Activated naive CD8-positive, alpha-beta T cell treated with anti-CD3 and anti-CD28 coated beads, Interleukin-2, amount 10 ng/mL, durations not matched to agents 7 days and 5 days (primary cell): Measurements from ENCODE around the gene CHCHD6. TPM values are rescaled to one million over a fixed set of nuclear protein-coding genes. Genes with fewer than 3 reads are reported as not detected.
"Not testable (repeated sequence)": the region's sequence is repeated elsewhere in the genome, so short reads cannot be mapped to it uniquely, and the experiment has no call there.

Experiments
- ATAC-seq: fragments of 150-1000 bp; cut with Tn5 transposase; one replicate; pipeline ENCODE4 v1.10.0; 2021; ENCODE audit warnings: low read depth, moderate library complexity
- POLR2A ChIA-PET: fragments of 350-600 bp; sonication (Branson Sonifier 250); formaldehyde crosslinking; loops from one replicate; lab custom pipeline; 2021; ENCODE audit warnings: antibody characterized with exemption; lab: Charles Lee
- DNase-seq: peaks from one replicate; pipeline ENCODE4 v3.0.0; 2021
- H3K27ac Mint-ChIP-seq: one replicate; pipeline ENCODE4 v1.8.0; 2022; ENCODE audit warnings: mild to moderate bottlenecking, mixed read lengths
- H3K27me3 Mint-ChIP-seq: one replicate; pipeline ENCODE4 v1.8.0; 2022; ENCODE audit warnings: mild to moderate bottlenecking, moderate library complexity, mixed read lengths
- H3K36me3 Mint-ChIP-seq: one replicate; pipeline ENCODE4 v1.8.0; 2021; ENCODE audit warnings: mild to moderate bottlenecking, mixed read lengths
- H3K4me1 Mint-ChIP-seq: one replicate; pipeline ENCODE4 v1.8.0; 2021; ENCODE audit warnings: mixed read lengths
- H3K4me3 Mint-ChIP-seq: one replicate; pipeline ENCODE4 v1.8.0; 2022; ENCODE audit warnings: mild to moderate bottlenecking, moderate library complexity, mixed read lengths
- H3K9me3 Mint-ChIP-seq: one replicate; pipeline ENCODE4 v1.8.0; 2021; ENCODE audit warnings: mixed read lengths
- total RNA-seq, 2 experiments: library from RNA; stranded (reverse); gene quantifications; one replicate each; pipeline ENCODE4 v1.2.3, GENCODE V29; 2021

CHCHD6 gene
- total RNA-seq, 2 experiments from 2014 or later = 5.6 to 7.8 TPM

DNA sequence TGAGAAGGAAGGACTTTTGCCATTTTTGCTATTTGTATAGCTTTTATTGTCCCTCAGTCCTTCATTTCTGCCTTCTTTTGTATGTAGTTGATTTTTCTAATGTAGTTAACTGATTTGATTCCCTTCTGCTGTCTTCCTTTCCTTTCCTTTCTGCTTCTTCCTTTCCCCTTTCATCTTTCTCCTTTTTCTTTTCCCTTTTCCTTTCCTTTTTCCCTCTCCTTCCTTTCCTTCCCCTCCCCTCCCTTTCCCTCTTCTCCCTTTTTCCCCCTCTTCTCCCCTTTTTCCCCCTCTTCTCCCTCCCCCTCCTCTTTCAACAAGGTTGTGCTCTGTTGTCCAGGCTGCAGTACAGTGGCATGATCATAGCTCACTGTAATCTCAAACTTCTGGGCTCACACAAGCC, 59.0 kb downstream of the CHCHD6 start:
- Mint-ChIP-seq H3K4me1 (peaks cover 3% of the 10 kb centered on the region), H3K9me3 (peaks cover 6% of the 10 kb centered on the region), H3K27ac (no peak overlapping the region), H3K27me3 (no peaks in the 10 kb centered on the region), H3K36me3 (peaks cover 10% of the 10 kb centered on the region), H3K4me3 (no peak overlapping the region)
- DNase-seq = no peak
- ATAC-seq = no peak
- POLR2A ChIA-PET = no interaction called here

DNA sequence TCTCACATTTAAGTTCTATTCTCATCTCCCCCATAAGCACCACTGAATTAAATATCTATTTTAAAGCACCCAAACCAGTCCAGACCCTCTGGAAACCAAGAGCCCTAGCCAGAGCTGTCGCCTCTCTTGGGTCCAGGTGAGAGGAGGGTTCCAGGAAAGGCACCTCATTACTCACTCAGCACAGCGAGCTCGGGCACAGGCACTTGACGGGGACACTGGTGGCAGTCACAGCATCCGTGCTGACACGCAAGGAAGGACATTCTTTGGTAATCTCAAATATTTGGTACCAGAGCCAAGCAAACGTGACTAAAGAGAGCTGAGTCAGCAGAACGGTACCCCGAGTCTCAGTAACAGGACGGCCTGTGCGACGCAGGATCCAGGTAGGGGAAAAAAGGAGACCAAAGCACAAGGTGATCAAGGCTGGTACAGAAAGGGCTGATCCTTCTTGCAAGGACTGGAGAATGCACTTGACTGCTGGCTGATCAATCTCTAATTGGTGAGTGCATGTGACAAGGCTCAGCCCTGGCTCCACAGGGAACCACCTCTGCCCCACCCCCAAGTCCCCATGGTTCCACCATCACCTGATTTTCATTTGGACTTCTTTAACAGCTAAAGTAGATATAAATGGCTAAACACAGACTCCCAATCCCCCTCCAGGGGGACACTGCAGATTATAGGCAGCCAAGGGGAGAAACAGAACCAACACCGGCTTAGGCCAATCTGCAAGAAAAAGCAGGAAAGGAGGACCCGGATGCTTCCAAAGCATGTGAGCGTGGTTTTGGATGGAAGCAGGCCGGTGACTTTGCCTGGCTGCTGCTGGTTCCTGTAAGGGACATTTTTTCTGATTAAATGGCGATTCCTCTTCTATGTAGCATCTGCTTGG, 61.4 kb downstream of the CHCHD6 start:
- POLR2A ChIA-PET = no interaction called here
- H3K36me3 Mint-ChIP-seq = peaks cover 16% of the 10 kb centered on the region
- H3K27me3 Mint-ChIP-seq = no peaks in the 10 kb centered on the region
- ATAC-seq (no peak), DNase-seq (no peak)
- H3K27ac Mint-ChIP-seq = no peak overlapping the region
- H3K4me1 Mint-ChIP-seq = peaks cover 6% of the 10 kb centered on the region
- H3K4me3 Mint-ChIP-seq = no peak overlapping the region
- H3K9me3 Mint-ChIP-seq = peaks cover 13% of the 10 kb centered on the region

DNA sequence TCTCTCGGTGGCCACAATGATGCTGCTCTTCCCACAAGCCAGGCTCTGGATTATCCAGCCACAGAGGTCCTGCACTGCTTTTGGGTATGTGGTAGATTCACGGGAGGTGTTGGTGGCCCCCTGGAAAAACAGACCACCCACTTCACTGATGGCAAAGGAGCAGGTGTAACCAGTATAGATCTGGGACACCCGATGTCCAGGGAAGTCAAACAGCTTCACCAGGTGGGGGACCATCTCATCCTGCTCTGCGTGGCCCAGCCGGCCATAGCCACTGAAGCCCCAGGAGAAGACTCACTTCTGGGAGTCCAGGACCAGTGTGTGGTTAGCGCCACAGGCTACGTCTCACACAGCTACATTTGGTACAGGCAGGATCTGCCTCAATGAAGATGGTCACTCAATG, 62.6 kb downstream of the CHCHD6 start:
- no peak overlapping the region for H3K4me3 Mint-ChIP-seq
- POLR2A ChIA-PET = no interaction called here
- H3K36me3 Mint-ChIP-seq = peaks cover 19% of the 10 kb centered on the region
- peaks cover 17% of the 10 kb centered on the region for H3K9me3 Mint-ChIP-seq
- DNase-seq (no peak), ATAC-seq (no peak)
- H3K27ac Mint-ChIP-seq = no peak overlapping the region
- H3K27me3 Mint-ChIP-seq = no peaks in the 10 kb centered on the region
- peaks cover 6% of the 10 kb centered on the region for H3K4me1 Mint-ChIP-seq

DNA sequence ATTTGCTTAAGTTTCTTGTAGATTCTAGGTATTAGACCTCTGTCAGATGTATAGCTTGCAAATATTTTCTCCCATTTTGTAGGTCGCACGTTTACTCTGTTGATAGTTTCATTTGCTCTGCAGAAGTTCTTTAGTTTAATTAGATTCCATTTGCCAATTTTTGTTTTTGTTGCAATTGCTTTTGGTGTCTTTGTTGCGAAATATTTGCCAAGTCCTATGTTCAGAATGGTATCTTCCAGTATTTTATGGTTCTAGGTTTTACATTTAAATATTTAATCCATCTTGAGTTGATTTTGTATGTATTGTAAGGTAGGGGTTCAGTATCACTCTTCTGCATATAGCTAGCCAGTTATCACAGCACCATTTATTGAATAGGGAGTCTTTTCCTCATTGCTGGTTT, 64.9 kb downstream of the CHCHD6 start:
- Mint-ChIP-seq H3K27me3 (no peaks in the 10 kb centered on the region), H3K4me1 (peaks cover 6% of the 10 kb centered on the region), H3K4me3 (no peak overlapping the region), H3K27ac (no peak overlapping the region), H3K9me3 (peaks cover 22% of the 10 kb centered on the region), H3K36me3 (peaks cover 23% of the 10 kb centered on the region)
- no peak for DNase-seq
- POLR2A ChIA-PET = no interaction called here
- no peak for ATAC-seq

DNA sequence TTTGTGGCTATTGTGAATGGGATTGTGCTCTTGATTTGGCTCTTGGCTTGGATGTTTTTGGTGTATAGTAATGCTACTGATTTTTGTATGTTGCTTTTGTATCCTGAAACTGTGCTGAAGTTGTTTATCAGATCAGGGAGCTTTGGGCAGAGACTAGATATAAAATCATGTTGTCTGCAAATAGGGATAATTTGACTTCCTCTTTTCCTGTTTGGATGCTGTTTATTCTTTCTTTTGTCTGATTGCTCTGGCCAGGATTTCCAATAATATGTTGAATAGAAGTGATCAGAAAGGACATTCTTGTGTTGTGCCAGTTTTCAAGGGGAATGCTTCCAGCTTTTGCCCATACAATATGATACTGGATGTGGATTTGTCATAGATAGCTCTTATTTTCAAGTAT, 66.1 kb downstream of the CHCHD6 start:
- Mint-ChIP-seq H3K27ac (no peak overlapping the region), H3K4me3 (no peak overlapping the region), H3K4me1 (peaks cover 6% of the 10 kb centered on the region), H3K27me3 (no peaks in the 10 kb centered on the region), H3K9me3 (peaks cover 22% of the 10 kb centered on the region), H3K36me3 (peaks cover 23% of the 10 kb centered on the region)
- ATAC-seq = no peak
- DNase-seq = no peak
- POLR2A ChIA-PET = no interaction called here

DNA sequence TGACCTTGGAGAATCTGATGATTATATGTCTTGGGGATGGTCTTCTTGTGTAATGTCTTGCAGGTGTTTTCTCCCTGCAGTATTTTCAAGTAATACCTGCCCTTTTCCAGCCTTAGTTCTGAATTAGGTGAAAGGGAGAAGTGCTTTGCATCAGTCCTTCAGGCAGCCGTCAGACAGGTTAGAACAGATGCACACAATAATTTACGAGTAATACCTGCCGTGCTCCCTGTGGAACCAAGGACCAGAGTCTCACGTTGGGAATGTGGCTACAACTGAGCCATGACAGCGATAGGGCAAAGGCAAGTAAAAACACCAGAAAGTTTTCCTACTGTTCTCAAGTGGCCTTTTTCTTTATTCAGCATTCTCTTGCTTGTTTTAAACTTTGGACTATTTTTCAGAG, 69.1 kb downstream of the CHCHD6 start:
- H3K4me1 Mint-ChIP-seq = peaks cover 1% of the 10 kb centered on the region
- no peak for ATAC-seq
- H3K27ac Mint-ChIP-seq = no peak overlapping the region
- no peak overlapping the region for H3K4me3 Mint-ChIP-seq
- H3K27me3 Mint-ChIP-seq = no peaks in the 10 kb centered on the region
- H3K36me3 Mint-ChIP-seq = peaks cover 11% of the 10 kb centered on the region
- POLR2A ChIA-PET = no interaction called here
- peaks cover 15% of the 10 kb centered on the region for H3K9me3 Mint-ChIP-seq
- DNase-seq = no peak

DNA sequence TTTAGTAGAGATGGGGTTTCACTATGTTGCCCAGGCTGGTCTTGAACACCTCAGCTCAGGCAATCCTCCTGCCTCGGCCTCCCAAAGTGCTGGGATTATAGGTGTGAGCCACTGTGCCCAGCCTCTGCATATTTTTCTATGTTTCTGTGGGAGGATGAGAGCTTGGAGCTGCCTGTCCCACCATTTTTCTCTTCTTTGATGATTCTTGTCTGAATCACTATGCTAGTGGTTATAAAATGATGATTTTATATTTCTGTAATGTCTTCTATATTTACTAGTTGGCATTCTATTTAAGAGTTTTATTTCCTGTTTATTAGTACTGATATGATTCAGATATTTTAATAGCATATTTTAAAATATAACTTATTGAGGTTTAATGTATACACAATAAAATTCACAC, 69.7 kb downstream of the CHCHD6 start:
- no peaks in the 10 kb centered on the region for H3K27me3 Mint-ChIP-seq
- H3K36me3 Mint-ChIP-seq = peaks cover 11% of the 10 kb centered on the region
- ATAC-seq = no peak
- no peak for DNase-seq
- no peak overlapping the region for H3K4me3 Mint-ChIP-seq
- no peaks in the 10 kb centered on the region for H3K4me1 Mint-ChIP-seq
- H3K9me3 Mint-ChIP-seq = peaks cover 14% of the 10 kb centered on the region
- H3K27ac Mint-ChIP-seq = no peak overlapping the region
- POLR2A ChIA-PET = no interaction called here

DNA sequence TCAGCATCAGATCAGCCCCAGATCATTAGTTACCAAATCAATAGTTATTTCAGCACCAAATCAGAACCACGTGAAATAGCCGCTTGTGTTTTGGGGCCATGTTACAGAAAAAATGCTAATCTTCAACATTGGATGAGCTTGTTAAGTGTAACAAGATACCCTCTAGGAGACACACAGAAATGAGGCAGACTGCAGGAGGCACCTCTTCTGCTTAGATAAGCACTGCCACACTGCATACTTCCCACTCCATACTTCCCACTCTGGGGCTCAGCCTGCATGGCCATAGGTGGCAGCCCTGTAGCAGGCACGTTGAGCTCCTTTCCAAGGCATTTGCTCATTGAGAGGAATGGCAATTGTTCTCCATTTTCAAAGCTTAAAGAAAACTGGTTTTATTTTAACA, 73.3 kb downstream of the CHCHD6 start:
- Mint-ChIP-seq H3K36me3 (peaks cover 3% of the 10 kb centered on the region), H3K27ac (no peak overlapping the region), H3K4me1 (no peaks in the 10 kb centered on the region), H3K27me3 (no peaks in the 10 kb centered on the region), H3K9me3 (peaks cover 4% of the 10 kb centered on the region), H3K4me3 (no peak overlapping the region)
- POLR2A ChIA-PET = no interaction called here
- ATAC-seq = no peak
- no peak for DNase-seq

DNA sequence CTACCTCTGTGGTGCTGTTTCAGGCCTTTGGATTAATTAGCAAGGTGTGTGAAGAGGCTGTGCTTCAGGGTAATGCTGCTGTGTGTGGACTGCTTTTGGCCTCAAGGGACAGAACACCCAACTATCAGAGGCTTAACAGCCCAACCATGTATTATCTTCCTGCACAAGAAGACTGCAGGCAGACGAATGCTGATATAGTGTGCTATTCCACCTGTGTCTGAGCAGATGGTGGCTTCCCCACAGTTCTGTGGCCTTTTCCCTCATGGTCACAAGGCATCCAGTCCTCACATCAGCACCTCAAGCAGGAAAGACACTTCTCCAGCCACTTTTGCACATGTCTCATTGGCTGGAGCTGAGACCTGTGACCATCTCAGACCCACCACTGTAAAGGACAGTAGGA, 76.6 kb downstream of the CHCHD6 start:
- Mint-ChIP-seq H3K27me3 (no peaks in the 10 kb centered on the region), H3K9me3 (peaks cover 1% of the 10 kb centered on the region), H3K4me3 (no peak overlapping the region), H3K36me3 (peaks cover 3% of the 10 kb centered on the region), H3K27ac (no peak overlapping the region), H3K4me1 (peaks cover 5% of the 10 kb centered on the region)
- ATAC-seq (no peak), DNase-seq (no peak)
- POLR2A ChIA-PET = interaction anchor here (0.5 kb wide), 1 partner anchor 112 kb away, joined by 3 read pairs; no protein-coding TSS in a partner anchor

DNA sequence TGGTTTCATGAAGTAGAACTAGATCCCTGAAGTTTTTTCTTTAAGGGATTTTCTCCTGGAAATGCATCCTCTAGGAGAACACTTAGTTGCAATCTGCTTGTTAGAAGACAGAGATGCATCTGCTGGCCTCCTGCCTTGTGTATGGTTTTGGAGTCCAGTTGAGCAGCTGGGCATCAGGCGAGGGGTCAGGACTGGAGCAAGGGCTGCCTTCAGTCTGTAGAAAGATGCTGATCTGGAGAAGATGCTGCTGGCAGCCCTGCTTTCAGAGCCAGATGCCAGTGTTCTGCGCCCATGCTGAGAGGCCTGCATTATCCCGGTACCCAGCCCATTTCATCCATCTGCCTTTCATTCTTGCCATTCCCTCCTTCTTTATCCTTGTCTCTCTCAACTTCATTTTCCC, 77.4 kb downstream of the CHCHD6 start:
- DNase-seq = no peak
- no peaks in the 10 kb centered on the region for H3K27me3 Mint-ChIP-seq
- no peak for ATAC-seq
- POLR2A ChIA-PET = no interaction called here
- H3K27ac Mint-ChIP-seq = no peak overlapping the region
- H3K4me1 Mint-ChIP-seq = peaks cover 5% of the 10 kb centered on the region
- H3K4me3 Mint-ChIP-seq = no peak overlapping the region
- peaks cover 3% of the 10 kb centered on the region for H3K36me3 Mint-ChIP-seq
- H3K9me3 Mint-ChIP-seq = peaks cover 1% of the 10 kb centered on the region

DNA sequence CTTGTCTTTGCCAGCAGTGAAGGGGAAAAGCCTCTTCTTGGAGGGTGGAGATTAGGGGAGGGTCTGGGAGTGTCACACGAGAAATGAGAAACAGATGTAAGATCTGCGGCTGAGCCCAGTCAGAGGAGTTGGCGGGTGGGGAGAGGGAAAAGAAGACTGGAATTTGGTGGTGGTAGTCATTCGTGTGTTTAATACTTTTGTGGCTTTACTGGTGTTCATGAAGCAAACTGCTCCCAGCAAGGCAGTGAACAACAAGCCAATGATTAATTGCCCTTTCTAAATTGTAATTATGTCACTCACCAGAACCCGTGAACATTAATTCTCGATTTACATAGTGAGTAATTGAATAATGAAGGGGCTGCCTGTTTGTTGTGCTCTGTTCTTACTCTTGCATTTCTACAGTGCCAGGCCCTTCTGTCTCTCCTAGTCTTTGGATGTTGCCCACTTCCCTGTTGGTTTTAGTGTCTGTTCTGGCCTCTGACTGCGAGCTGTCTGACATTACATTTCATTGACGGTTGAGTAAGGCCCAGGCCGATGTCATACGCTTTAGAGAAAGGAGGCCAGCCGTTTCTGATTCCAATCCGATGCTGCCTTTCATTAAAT, 78.0 kb downstream of the CHCHD6 start:
- H3K36me3 Mint-ChIP-seq = peaks cover 3% of the 10 kb centered on the region
- ATAC-seq (no peak), DNase-seq (no peak)
- peaks cover 1% of the 10 kb centered on the region for H3K9me3 Mint-ChIP-seq
- no peaks in the 10 kb centered on the region for H3K27me3 Mint-ChIP-seq
- POLR2A ChIA-PET = no interaction called here
- H3K4me1 Mint-ChIP-seq = peaks cover 5% of the 10 kb centered on the region
- no peak overlapping the region for H3K4me3 Mint-ChIP-seq
- no peak overlapping the region for H3K27ac Mint-ChIP-seq

DNA sequence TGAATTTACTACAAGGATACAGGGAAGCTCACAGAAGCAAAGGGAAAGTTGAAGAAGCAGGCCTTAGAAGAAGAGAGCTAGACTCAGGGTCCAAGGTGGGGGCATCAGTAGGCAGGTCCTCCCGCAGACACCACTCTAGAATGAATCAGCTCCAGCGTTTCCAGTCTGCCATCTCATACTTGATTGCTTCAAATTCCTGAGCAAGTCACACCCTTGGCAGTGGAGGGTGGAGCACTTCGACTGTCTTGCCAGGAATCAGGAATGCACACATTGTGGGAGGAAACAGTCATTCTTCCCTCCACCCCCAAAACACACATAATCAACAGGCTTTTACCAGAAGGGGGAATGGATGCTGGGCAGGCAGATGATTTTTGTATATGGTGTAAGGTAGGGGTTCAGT, 78.5 kb downstream of the CHCHD6 start:
- peaks cover 5% of the 10 kb centered on the region for H3K4me1 Mint-ChIP-seq

DNA sequence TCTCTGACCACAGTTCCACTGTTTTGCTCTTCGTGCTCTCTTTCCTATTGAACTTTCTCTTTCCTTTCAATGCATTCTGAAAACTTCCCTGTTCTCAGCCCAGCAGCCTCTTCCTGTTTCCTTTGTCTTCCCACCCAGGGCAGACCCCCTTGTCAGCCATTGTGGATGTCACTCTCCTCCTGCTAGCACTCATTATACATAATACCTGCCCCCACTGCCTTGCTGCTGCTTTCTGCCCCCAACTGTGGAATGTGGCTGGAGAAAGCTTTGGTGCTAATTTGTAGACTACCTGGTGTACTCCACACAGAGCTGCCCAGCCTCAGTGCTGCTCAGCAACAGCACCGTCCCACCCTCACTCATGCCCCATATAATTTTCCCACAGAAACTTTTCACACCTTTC, 80.2 kb downstream of the CHCHD6 start:
- no peaks in the 10 kb centered on the region for H3K27me3 Mint-ChIP-seq
- POLR2A ChIA-PET = no interaction called here
- H3K27ac Mint-ChIP-seq = no peak overlapping the region
- H3K4me3 Mint-ChIP-seq = peak overlapping the region; percentile 12
- ATAC-seq (no peak), DNase-seq (no peak)
- H3K4me1 Mint-ChIP-seq = peaks cover 5% of the 10 kb centered on the region
- H3K9me3 Mint-ChIP-seq = peaks cover 1% of the 10 kb centered on the region
- peaks cover 1% of the 10 kb centered on the region for H3K36me3 Mint-ChIP-seq

More for the DNA sequence above, 78.5 kb downstream of the CHCHD6 start:
- Mint-ChIP-seq H3K36me3 (peaks cover 3% of the 10 kb centered on the region), H3K27ac (no peak overlapping the region), H3K4me3 (no peak overlapping the region), H3K9me3 (peaks cover 1% of the 10 kb centered on the region), H3K27me3 (no peaks in the 10 kb centered on the region)
- no peak for ATAC-seq
- POLR2A ChIA-PET = no interaction called here
- no peak for DNase-seq

DNA sequence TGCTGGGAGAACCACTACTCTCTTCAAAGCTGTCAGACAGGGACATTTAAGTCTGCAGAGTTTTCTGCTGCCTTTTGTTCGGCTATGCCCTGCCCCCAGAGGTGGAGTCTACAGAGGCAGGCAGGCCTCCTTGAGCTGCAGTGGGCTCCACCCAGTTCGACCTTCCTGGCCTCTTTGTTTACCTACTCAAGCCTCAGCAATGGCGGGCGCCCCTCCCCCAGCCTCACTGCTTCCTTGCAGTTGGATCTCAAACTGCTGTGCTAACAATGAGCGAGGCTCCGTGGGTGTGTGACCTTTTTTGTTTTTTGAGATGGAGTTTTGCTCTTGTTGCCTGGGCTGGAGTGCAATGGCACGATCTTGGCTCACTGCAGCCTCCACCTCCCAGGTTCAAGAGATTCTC, 87.3 kb downstream of the CHCHD6 start:
- H3K27ac Mint-ChIP-seq, DNase-seq, POLR2A ChIA-PET, H3K4me1 Mint-ChIP-seq, H3K27me3 Mint-ChIP-seq, ATAC-seq, H3K4me3 Mint-ChIP-seq, H3K36me3 Mint-ChIP-seq: not testable (repeated sequence)
- peaks cover 14% of the 10 kb centered on the region for H3K9me3 Mint-ChIP-seq
